ENCODE measurements around the gene TP53BP1. TPM values are rescaled to one million over a fixed set of nuclear protein-coding genes. Genes with fewer than 3 reads are reported as not detected.

The TP53BP1 gene
- total RNA-seq, 1 donor from 2014 or later: 34.6 TPM

DNA sequence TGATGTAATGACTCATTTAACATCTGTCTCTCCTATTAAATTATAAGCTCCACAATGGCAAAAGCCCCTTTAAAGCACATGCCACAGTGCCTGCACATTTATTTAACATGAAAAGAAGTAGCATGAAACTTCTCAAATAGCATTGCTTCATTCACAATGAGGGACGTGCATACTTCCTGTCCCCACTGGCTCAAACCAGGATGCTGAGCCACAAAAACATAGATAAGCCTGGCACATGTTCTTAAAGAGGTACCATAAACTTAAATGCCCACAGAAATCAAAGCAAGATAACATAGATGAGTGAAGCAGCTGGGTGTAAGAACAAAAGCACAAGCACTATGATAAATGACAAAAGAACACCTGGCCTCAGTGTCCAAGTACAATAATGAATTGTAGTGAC is 3.8 kb downstream of the TP53BP1 start:
- Histone ChIP-seq H3K4me1 (peaks cover 0 to 17% of the 10 kb centered on the region in 2 donors), H3K27me3 (no peaks in the 10 kb centered on the region), H3K4me3 (no peak overlapping the region), H3K9me3 (no peaks in the 10 kb centered on the region), H3K27ac (no peak overlapping the region), H3K36me3 (peaks cover 3 to 21% of the 10 kb centered on the region in 2 donors)
- TF ChIP-seq, protein P1, sequence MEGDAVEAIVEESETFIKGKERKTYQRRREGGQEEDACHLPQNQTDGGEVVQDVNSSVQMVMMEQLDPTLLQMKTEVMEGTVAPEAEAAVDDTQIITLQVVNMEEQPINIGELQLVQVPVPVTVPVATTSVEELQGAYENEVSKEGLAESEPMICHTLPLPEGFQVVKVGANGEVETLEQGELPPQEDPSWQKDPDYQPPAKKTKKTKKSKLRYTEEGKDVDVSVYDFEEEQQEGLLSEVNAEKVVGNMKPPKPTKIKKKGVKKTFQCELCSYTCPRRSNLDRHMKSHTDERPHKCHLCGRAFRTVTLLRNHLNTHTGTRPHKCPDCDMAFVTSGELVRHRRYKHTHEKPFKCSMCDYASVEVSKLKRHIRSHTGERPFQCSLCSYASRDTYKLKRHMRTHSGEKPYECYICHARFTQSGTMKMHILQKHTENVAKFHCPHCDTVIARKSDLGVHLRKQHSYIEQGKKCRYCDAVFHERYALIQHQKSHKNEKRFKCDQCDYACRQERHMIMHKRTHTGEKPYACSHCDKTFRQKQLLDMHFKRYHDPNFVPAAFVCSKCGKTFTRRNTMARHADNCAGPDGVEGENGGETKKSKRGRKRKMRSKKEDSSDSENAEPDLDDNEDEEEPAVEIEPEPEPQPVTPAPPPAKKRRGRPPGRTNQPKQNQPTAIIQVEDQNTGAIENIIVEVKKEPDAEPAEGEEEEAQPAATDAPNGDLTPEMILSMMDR (IDR thresholded peaks at IDR 0.05): no peak
- DNase-seq (ENCODE audit: low spot score in 2 of 2): no peak
- intact Hi-C loops (cut with DNase I): no loop called here

DNA sequence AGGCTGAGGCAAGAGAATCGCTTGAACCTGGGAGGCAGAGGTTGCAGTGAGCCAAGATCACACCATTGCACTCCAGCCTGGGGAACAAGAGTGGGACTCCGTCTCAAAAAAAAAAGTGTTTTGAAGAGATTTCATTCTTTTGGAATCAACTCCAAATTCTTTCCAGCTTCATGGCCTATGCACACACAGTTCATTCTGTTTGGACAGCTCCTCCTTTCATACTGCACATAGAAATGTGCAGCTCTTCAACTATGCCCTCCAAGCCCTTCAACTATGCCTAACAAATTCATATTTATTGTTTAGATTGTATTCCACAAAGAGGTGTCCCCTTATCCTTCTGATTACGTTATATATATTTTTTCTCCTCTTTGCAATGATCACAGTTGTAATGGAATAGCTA is 4.2 kb downstream of the TP53BP1 start:
- Histone ChIP-seq H3K4me3 (no peak overlapping the region), H3K9me3 (no peaks in the 10 kb centered on the region), H3K27ac (no peak overlapping the region), H3K36me3 (peaks cover 3 to 21% of the 10 kb centered on the region in 2 donors), H3K27me3 (no peaks in the 10 kb centered on the region), H3K4me1 (peaks cover 0 to 17% of the 10 kb centered on the region in 2 donors)
- intact Hi-C loops (cut with DNase I): no loop called here
- no peak for DNase-seq (ENCODE audit: low spot score in 2 of 2)
- TF ChIP-seq, protein P1 (IDR thresholded peaks at IDR 0.05): no peak

GRCh38 chr15:43487271-43487895 is 5.6 kb downstream of the TP53BP1 start:
- intact Hi-C loops (cut with DNase I): no loop called here

GRCh38 chr15:43484455-43484854 is 8.5 kb downstream of the TP53BP1 start:
- peaks cover 0 to 3% of the 10 kb centered on the region in 2 donors for H3K4me1 ChIP-seq
- H3K27ac ChIP-seq: no peak overlapping the region
- intact Hi-C loops (cut with DNase I): loop anchor here (5.0 kb wide), 1 partner anchor 33 kb away; the partner anchor contains the start of gene MAP1A
- DNase-seq (ENCODE audit: low spot score in 2 of 2): no peak
- TF ChIP-seq, protein P1 (IDR thresholded peaks at IDR 0.05): no peak
- no peaks in the 10 kb centered on the region for H3K9me3 ChIP-seq
- peaks cover 23 to 36% of the 10 kb centered on the region in 2 donors for H3K36me3 ChIP-seq
- H3K4me3 ChIP-seq: no peak overlapping the region
- H3K27me3 ChIP-seq: no peaks in the 10 kb centered on the region

More at GRCh38 chr15:43487271-43487895, 5.6 kb downstream of the TP53BP1 start:
- H3K27ac ChIP-seq: no peak overlapping the region
- H3K4me3 ChIP-seq: no peak overlapping the region
- TF ChIP-seq, protein P1 (IDR thresholded peaks at IDR 0.05): no peak
- H3K9me3 ChIP-seq: no peaks in the 10 kb centered on the region
- H3K36me3 ChIP-seq: peaks cover 8 to 25% of the 10 kb centered on the region in 2 donors
- no peak for DNase-seq (ENCODE audit: low spot score in 2 of 2)
- peaks cover 0 to 14% of the 10 kb centered on the region in 2 donors for H3K4me1 ChIP-seq
- H3K27me3 ChIP-seq: no peaks in the 10 kb centered on the region

DNA sequence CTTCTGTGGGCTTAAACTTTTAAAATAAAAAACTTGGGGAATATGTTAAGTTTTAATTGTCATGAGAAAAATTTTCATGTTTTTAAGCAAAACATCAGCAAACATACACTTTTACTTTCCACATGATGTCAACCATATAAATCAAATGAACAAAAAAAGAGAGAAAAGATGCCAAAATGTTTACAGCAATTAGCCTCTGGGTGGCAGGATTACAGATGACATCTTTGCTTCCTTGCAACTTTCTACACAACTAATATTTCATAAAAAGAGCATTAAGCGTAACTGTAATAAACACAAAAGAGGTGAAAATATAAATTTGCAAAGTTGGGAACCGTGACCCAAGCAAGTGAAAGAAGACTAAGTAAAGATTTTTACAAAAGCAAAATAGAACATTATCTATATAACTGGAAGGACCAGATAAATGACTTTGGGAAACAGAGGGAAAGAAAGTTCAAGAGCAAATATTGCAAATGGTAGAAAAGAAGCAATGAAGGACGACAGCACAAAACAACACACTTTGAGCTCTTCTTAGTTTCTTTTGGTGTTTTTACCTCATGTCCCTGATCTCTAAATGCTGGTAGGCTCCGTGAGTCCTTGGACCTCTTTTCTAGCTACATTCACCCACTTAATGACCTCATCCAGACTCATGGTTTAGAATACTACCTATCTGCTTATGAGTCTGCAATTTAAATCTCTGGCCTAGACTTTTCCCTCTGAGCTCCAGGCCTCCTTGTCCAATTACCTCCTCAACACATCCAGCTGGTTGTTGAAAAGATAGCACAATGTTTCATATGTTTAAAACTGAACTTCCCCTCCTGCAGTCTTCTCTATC is 9.4 kb downstream of the TP53BP1 start:
- H3K4me3 ChIP-seq: no peak overlapping the region
- DNase-seq (ENCODE audit: low spot score in 2 of 2): no peak
- no peaks in the 10 kb centered on the region for H3K9me3 ChIP-seq
- peaks cover 32 to 46% of the 10 kb centered on the region in 2 donors for H3K36me3 ChIP-seq
- no peaks in the 10 kb centered on the region for H3K27me3 ChIP-seq
- TF ChIP-seq, protein P1 (IDR thresholded peaks at IDR 0.05): peak in 1 of 3 experiments; percentile 36
- no peak overlapping the region for H3K27ac ChIP-seq
- no peaks in the 10 kb centered on the region for H3K4me1 ChIP-seq
- intact Hi-C loops (cut with DNase I): loop anchor here (5.0 kb wide), 1 partner anchor 34 kb away; the partner anchor contains the start of gene MAP1A
